Measurements from ENCODE around the gene LRP1-AS. TPM values are rescaled to one million over a fixed set of nuclear protein-coding genes. Genes with fewer than 3 reads are reported as not detected.

The LRP1-AS gene
- total RNA-seq, 1 donor from 2014 or later = 0.46 TPM

GRCh38 chr12:57185403-57185802 lies 38.0 kb upstream of the LRP1-AS start:
- H3K4me3 Mint-ChIP-seq (ENCODE audit: unreplicated experiment) = no peak overlapping the region
- H3K9me3 Mint-ChIP-seq (ENCODE audit: unreplicated experiment) = no peaks in the 10 kb centered on the region
- DNase-seq (ENCODE audit: low spot score) = no peak
- TF ChIP-seq CTCF (IDR thresholded peaks at IDR 0.05; ENCODE audit: unreplicated experiment) = no peak
- H3K4me1 Mint-ChIP-seq (ENCODE audit: unreplicated experiment) = no peaks in the 10 kb centered on the region
- H3K36me3 Mint-ChIP-seq (ENCODE audit: low read depth, unreplicated experiment) = peaks cover 11% of the 10 kb centered on the region
- H3K27me3 Mint-ChIP-seq (ENCODE audit: unreplicated experiment) = peaks cover 27% of the 10 kb centered on the region
- no peak overlapping the region for H3K27ac Mint-ChIP-seq (ENCODE audit: unreplicated experiment)

- H3K36me3 Mint-ChIP-seq (ENCODE audit: low read depth, unreplicated experiment) = peaks cover 14% of the 10 kb centered on the region
- H3K27ac Mint-ChIP-seq (ENCODE audit: unreplicated experiment) = no peak overlapping the region
- peaks cover 24% of the 10 kb centered on the region for H3K27me3 Mint-ChIP-seq (ENCODE audit: unreplicated experiment)
These were observed 36.7 kb upstream of the LRP1-AS start for GRCh38 chr12:57183939-57184725.

GRCh38 chr12:57182918-57183575 lies 35.6 kb upstream of the LRP1-AS start:
- peak; percentile 84 for DNase-seq (ENCODE audit: low spot score)
- H3K27ac Mint-ChIP-seq (ENCODE audit: unreplicated experiment) = peak overlapping the region; percentile 6
- H3K27me3 Mint-ChIP-seq (ENCODE audit: unreplicated experiment) = peaks cover 21% of the 10 kb centered on the region
- H3K9me3 Mint-ChIP-seq (ENCODE audit: unreplicated experiment) = no peaks in the 10 kb centered on the region
- peaks cover 17% of the 10 kb centered on the region for H3K36me3 Mint-ChIP-seq (ENCODE audit: low read depth, unreplicated experiment)
- no peaks in the 10 kb centered on the region for H3K4me1 Mint-ChIP-seq (ENCODE audit: unreplicated experiment)
- H3K4me3 Mint-ChIP-seq (ENCODE audit: unreplicated experiment) = no peak overlapping the region
- peak; percentile 90 for TF ChIP-seq CTCF (IDR thresholded peaks at IDR 0.05; ENCODE audit: unreplicated experiment)

More at GRCh38 chr12:57183939-57184725, 36.7 kb upstream of the LRP1-AS start:
- H3K4me1 Mint-ChIP-seq (ENCODE audit: unreplicated experiment) = no peaks in the 10 kb centered on the region
- no peak for TF ChIP-seq CTCF (IDR thresholded peaks at IDR 0.05; ENCODE audit: unreplicated experiment)
- DNase-seq (ENCODE audit: low spot score) = no peak
- H3K4me3 Mint-ChIP-seq (ENCODE audit: unreplicated experiment) = no peak overlapping the region
- no peaks in the 10 kb centered on the region for H3K9me3 Mint-ChIP-seq (ENCODE audit: unreplicated experiment)

- Mint-ChIP-seq H3K27ac (ENCODE audit: unreplicated experiment) (no peak overlapping the region), H3K9me3 (ENCODE audit: unreplicated experiment) (no peaks in the 10 kb centered on the region), H3K36me3 (ENCODE audit: low read depth, unreplicated experiment) (peaks cover 11% of the 10 kb centered on the region), H3K27me3 (ENCODE audit: unreplicated experiment) (peaks cover 12% of the 10 kb centered on the region), H3K4me3 (ENCODE audit: unreplicated experiment) (no peak overlapping the region), H3K4me1 (ENCODE audit: unreplicated experiment) (no peaks in the 10 kb centered on the region)
- no peak for DNase-seq (ENCODE audit: low spot score)
- no peak for TF ChIP-seq CTCF (IDR thresholded peaks at IDR 0.05; ENCODE audit: unreplicated experiment)
These were observed 34.2 kb upstream of the LRP1-AS start for GRCh38 chr12:57181561-57182155.

Measured in endothelial cell (in vitro differentiated cells).